ENCODE data around the gene SLC35G1. TPM values are rescaled to one million over a fixed set of nuclear protein-coding genes. Genes with fewer than 3 reads are reported as not detected.
A peak's percentile ranks its signal among the peaks of the same experiment; 100 is the strongest.

SLC35G1 gene
- total and polyA plus RNA-seq, 11 donors: 1.3 to 4.1 (median 2.0) TPM

DNA sequence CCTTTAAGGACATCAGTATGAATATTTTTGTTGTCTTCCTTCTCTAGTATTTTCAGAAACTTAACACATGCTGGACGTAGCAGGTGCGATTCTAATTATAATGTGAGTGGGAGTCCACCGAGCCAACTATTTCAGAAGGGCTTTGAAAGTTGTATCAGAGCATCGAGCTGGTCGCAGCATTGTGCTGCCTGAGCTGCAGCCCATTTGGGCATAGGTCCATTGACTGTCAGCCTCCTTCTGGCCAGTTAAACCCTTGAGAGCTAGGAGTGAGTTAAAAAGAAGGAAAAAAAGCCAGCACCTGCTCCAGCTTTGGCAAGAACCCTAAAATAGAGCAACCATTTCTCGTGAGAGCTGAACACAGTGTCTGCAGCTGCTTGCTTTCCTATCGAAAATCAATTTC lies 47.8 kb downstream of the SLC35G1 start:
- no peak overlapping the region for H3K4me3 ChIP-seq
- intact Hi-C loops (cut with DNase I): loop anchor here in 2 of 10 donors (10.0 kb wide), 2 partner anchors 53 to 133 kb away; partner anchors contain the start of gene PLCE1 (in 1 of the 2)
- TF ChIP-seq, protein P1, sequence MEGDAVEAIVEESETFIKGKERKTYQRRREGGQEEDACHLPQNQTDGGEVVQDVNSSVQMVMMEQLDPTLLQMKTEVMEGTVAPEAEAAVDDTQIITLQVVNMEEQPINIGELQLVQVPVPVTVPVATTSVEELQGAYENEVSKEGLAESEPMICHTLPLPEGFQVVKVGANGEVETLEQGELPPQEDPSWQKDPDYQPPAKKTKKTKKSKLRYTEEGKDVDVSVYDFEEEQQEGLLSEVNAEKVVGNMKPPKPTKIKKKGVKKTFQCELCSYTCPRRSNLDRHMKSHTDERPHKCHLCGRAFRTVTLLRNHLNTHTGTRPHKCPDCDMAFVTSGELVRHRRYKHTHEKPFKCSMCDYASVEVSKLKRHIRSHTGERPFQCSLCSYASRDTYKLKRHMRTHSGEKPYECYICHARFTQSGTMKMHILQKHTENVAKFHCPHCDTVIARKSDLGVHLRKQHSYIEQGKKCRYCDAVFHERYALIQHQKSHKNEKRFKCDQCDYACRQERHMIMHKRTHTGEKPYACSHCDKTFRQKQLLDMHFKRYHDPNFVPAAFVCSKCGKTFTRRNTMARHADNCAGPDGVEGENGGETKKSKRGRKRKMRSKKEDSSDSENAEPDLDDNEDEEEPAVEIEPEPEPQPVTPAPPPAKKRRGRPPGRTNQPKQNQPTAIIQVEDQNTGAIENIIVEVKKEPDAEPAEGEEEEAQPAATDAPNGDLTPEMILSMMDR (IDR thresholded peaks at IDR 0.05): no peak
- no peak for TF ChIP-seq POLR2A (IDR thresholded peaks at IDR 0.05)
- no peaks in the 10 kb centered on the region for H3K27me3 ChIP-seq
- ATAC-seq (peak in 2 of 4 donors; percentile 44 to 47), DNase-seq (no peak)
- no peaks in the 10 kb centered on the region for H3K9me3 ChIP-seq
- peaks cover 0 to 36% (median 13%) of the 10 kb centered on the region in 12 donors for H3K4me1 ChIP-seq
- no peaks in the 10 kb centered on the region for H3K36me3 ChIP-seq
- H3K27ac ChIP-seq: peak overlapping the region in 5 of 12 donors; percentile 7 to 46 (median 35)
- 37 to 56% (median 45%) methylated on average over 7 of the region's 7 CpGs for WGBS, 4 donors

DNA sequence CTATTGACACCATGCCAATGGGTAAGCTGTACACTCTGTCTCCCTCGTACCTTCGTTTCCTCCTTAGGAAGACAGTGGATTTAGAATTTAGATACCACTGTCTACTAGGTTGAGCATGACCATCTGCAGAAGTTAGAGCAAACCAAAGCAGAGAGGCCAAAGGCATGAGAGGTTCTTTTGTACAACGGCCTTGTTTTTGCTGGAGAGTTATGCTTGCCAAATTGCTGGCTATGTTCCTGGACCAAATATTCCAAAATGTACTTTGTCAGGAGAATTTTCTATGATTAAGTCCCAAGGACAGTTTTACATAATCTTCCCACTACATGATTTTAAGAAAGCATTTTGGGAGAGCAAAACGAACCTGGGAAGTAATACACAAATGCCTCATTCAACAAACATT lies 52.0 kb downstream of the SLC35G1 start:
- no peak for DNase-seq
- Histone ChIP-seq H3K9me3 (no peaks in the 10 kb centered on the region), H3K4me1 (peaks cover 0 to 47% (median 18%) of the 10 kb centered on the region in 12 donors), H3K27me3 (no peaks in the 10 kb centered on the region), H3K27ac (peak overlapping the region in 6 of 12 donors; percentile 7 to 94 (median 80)), H3K4me3 (no peak overlapping the region), H3K36me3 (no peaks in the 10 kb centered on the region)
- intact Hi-C loops (cut with DNase I): loop anchor here in 2 of 10 donors (10.0 kb wide), 2 partner anchors 49 to 129 kb away; partner anchors contain the start of gene PLCE1 (in 1 of the 2)
- peak in 2 of 4 donors; percentile 43 to 48 for ATAC-seq
- no peak for TF ChIP-seq POLR2A (IDR thresholded peaks at IDR 0.05)
- TF ChIP-seq, protein P1 (IDR thresholded peaks at IDR 0.05): no peak
- 56 to 76% (median 66%) methylated on average over 4 of the region's 4 CpGs for WGBS, 4 donors

DNA sequence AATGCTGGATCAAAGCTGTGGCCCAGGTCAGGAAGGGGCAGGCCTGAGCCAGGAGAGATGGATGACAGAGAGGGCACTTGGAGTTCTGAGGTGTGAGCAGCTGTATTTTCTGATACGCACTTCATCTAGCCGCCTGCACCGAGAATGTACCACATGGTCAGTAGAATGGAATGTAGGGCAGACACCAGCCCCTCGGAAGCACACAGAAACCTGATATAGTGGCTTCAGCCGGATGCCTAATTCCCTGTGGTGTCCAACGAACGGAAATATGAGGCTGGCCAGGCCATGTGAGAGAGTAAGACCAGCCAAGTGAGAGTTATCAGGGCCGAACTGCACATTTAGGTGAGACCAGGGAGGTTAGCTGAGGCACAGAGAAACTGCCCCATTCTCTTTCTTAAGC lies 53.3 kb downstream of the SLC35G1 start:
- Histone ChIP-seq H3K27me3 (no peaks in the 10 kb centered on the region), H3K4me1 (peaks cover 0 to 41% (median 11%) of the 10 kb centered on the region in 12 donors), H3K9me3 (no peaks in the 10 kb centered on the region), H3K27ac (peak overlapping the region in 11 of 12 donors; percentile 10 to 94 (median 59)), H3K36me3 (no peaks in the 10 kb centered on the region), H3K4me3 (no peak overlapping the region)
- DNase-seq (peak in 4 of 5 donors; percentile 46 to 78 (median 72)), ATAC-seq (peak; percentile 91 to 97 (median 92))
- intact Hi-C loops (cut with DNase I): loop anchor here in 2 of 10 donors (10.0 kb wide), 2 partner anchors 48 to 128 kb away; partner anchors contain the start of gene PLCE1 (in 1 of the 2)
- TF ChIP-seq POLR2A (IDR thresholded peaks at IDR 0.05): no peak
- TF ChIP-seq, protein P1 (IDR thresholded peaks at IDR 0.05): no peak
- WGBS, 4 donors: 11 to 20% (median 16%) methylated on average over 8 of the region's 8 CpGs

DNA sequence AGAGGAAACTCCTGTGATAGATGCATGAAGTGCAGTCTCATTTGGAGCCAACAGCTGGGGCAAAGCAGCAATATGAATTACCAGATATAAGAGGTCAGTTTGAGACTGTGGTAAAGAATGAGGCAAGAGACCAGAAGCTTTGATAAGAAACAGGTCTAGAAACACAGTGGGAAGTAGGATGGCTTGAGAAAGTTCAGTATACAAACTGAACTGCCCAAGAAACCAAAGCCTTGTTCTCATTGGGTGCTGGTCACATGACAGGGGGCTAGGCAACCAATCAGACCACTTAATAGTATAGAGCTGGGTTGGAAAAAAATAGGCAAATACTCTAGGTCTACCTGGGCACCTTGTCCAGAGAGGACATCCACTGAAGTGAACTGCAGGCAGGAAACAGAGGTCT lies 53.7 kb downstream of the SLC35G1 start:
- ATAC-seq: peak in 1 of 4 donors; percentile 10

More for the DNA sequence above, 53.7 kb downstream of the SLC35G1 start:
- DNase-seq: no peak
- H3K9me3 ChIP-seq: no peaks in the 10 kb centered on the region
- H3K4me3 ChIP-seq: no peak overlapping the region
- no peaks in the 10 kb centered on the region for H3K36me3 ChIP-seq
- H3K27ac ChIP-seq: peak overlapping the region in 11 of 12 donors; percentile 10 to 94 (median 59)
- peaks cover 0 to 38% (median 11%) of the 10 kb centered on the region in 12 donors for H3K4me1 ChIP-seq
- H3K27me3 ChIP-seq: no peaks in the 10 kb centered on the region
- intact Hi-C loops (cut with DNase I): loop anchor here in 2 of 10 donors (10.0 kb wide), 2 partner anchors 47 to 127 kb away; partner anchors contain the start of gene PLCE1 (in 1 of the 2)
- TF ChIP-seq, protein P1 (IDR thresholded peaks at IDR 0.05): no peak
- TF ChIP-seq POLR2A (IDR thresholded peaks at IDR 0.05): no peak
